Renal pelvis (tissue), 4 donors: Measurements from ENCODE around the gene RTN4RL1. TPM values are rescaled to one million over a fixed set of nuclear protein-coding genes. Genes with fewer than 3 reads are reported as not detected.
"Not testable (repeated sequence)": the region's sequence is repeated elsewhere in the genome, so short reads cannot be mapped to it uniquely, and the experiment has no call there.

Experiments used
- DNase-seq: peaks from one replicate; pipeline ENCODE4 v3.0.0-alpha.2; 2013
- polyA plus RNA-seq, 3 donors: library from polyadenylated mRNA; unstranded; fragments of 120-200 nt; gene quantifications; one replicate each; pipeline ENCODE4 v1.2.1, GENCODE V29; 2013; ENCODE audit not compliant: insufficient read length in 3 of 3

RTN4RL1 gene
- polyA plus RNA-seq, 3 donors: 1.4 to 1.9 (median 1.7) TPM

GRCh38 chr17:1898332-1898731 lies 126.8 kb downstream of the RTN4RL1 start:
- no peak for DNase-seq

- no peak for DNase-seq
These were observed 128.0 kb downstream of the RTN4RL1 start for GRCh38 chr17:1897105-1897656.

GRCh38 chr17:1896243-1897104 lies 128.7 kb downstream of the RTN4RL1 start:
- DNase-seq: no peak

- DNase-seq: not testable (repeated sequence)
These were observed 129.7 kb downstream of the RTN4RL1 start for GRCh38 chr17:1895479-1895878.

GRCh38 chr17:1894753-1895339 lies 130.3 kb downstream of the RTN4RL1 start:
- no peak for DNase-seq

GRCh38 chr17:1890758-1891450 lies 134.2 kb downstream of the RTN4RL1 start:
- no peak for DNase-seq

- no peak for DNase-seq
These were observed 136.4 kb downstream of the RTN4RL1 start for GRCh38 chr17:1888741-1889140.

Other genes starting within 250 kb of the RTN4RL1 start
- gene SMYD4, start 195.4 kb downstream of the RTN4RL1 start, polyA plus RNA-seq: 10 to 100 TPM; 11.2 to 20.8 (median 20.7) TPM
- gene RPA1, start 195.3 kb downstream of the RTN4RL1 start, polyA plus RNA-seq: 100 to 1,000 TPM; 113 to 120 (median 119) TPM
- gene DPH1, start 4.8 kb upstream of the RTN4RL1 start, polyA plus RNA-seq: 10 to 100 TPM; 48.4 to 59.2 (median 57.4) TPM
- gene OVCA2, start 16.7 kb upstream of the RTN4RL1 start, polyA plus RNA-seq: 10 to 100 TPM; 16.0 to 19.1 (median 17.6) TPM
- 10 to 100 TPM; 12.9 to 31.1 (median 24.1) TPM for gene HIC1, start 29.8 kb upstream of the RTN4RL1 start, polyA plus RNA-seq